ENCODE measurements around the gene CTSA. TPM values are rescaled to one million over a fixed set of nuclear protein-coding genes. Genes with fewer than 3 reads are reported as not detected.
A peak's percentile ranks its signal among the peaks of the same experiment; 100 is the strongest.

Gene CTSA
- total RNA-seq, 1 donor from 2014 or later, result 92.1 TPM

GRCh38 chr20:45946149-45946970, 55.2 kb downstream of the CTSA start:
- Mint-ChIP-seq H3K4me1 (ENCODE audit: low read depth) (no peaks in the 10 kb centered on the region), H3K4me3 (ENCODE audit: low read depth) (no peak overlapping the region), H3K27me3 (no peaks in the 10 kb centered on the region), H3K27ac (no peak overlapping the region), H3K36me3 (ENCODE audit: insufficient read depth) (peaks cover 9% of the 10 kb centered on the region), H3K9me3 (ENCODE audit: low read depth) (no peaks in the 10 kb centered on the region)
- TF ChIP-seq CTCF (IDR thresholded peaks at IDR 0.05; ENCODE audit: unreplicated experiment), result no peak
- DNase-seq (ENCODE audit: low spot score, unreplicated experiment), result no peak

- no peaks in the 10 kb centered on the region for H3K27me3 Mint-ChIP-seq
- DNase-seq (ENCODE audit: low spot score, unreplicated experiment), result no peak
These were observed 56.2 kb downstream of the CTSA start for GRCh38 chr20:45947110-45947866.

GRCh38 chr20:45948261-45948733, 57.2 kb downstream of the CTSA start:
- no peak overlapping the region for H3K4me3 Mint-ChIP-seq (ENCODE audit: low read depth)
- no peak for DNase-seq (ENCODE audit: low spot score, unreplicated experiment)
- no peaks in the 10 kb centered on the region for H3K27me3 Mint-ChIP-seq
- TF ChIP-seq CTCF (IDR thresholded peaks at IDR 0.05; ENCODE audit: unreplicated experiment), result no peak
- H3K4me1 Mint-ChIP-seq (ENCODE audit: low read depth), result no peaks in the 10 kb centered on the region
- H3K36me3 Mint-ChIP-seq (ENCODE audit: insufficient read depth), result peaks cover 12% of the 10 kb centered on the region
- H3K9me3 Mint-ChIP-seq (ENCODE audit: low read depth), result no peaks in the 10 kb centered on the region
- peak overlapping the region; percentile 77 for H3K27ac Mint-ChIP-seq

More at GRCh38 chr20:45947110-45947866, 56.2 kb downstream of the CTSA start:
- H3K4me1 Mint-ChIP-seq (ENCODE audit: low read depth), result no peaks in the 10 kb centered on the region
- no peak for TF ChIP-seq CTCF (IDR thresholded peaks at IDR 0.05; ENCODE audit: unreplicated experiment)
- no peak overlapping the region for H3K27ac Mint-ChIP-seq
- H3K4me3 Mint-ChIP-seq (ENCODE audit: low read depth), result no peak overlapping the region
- H3K36me3 Mint-ChIP-seq (ENCODE audit: insufficient read depth), result peaks cover 12% of the 10 kb centered on the region
- no peaks in the 10 kb centered on the region for H3K9me3 Mint-ChIP-seq (ENCODE audit: low read depth)

Other genes starting within 250 kb of the CTSA start
- gene WFDC11, start 221.1 kb upstream of the CTSA start, total RNA-seq, result not detected in 2 replicates
- not detected in 2 replicates for gene WFDC13, start 189.3 kb upstream of the CTSA start, total RNA-seq
- not detected in 2 replicates for gene WFDC10B, start 186.3 kb upstream of the CTSA start, total RNA-seq
- not detected in 2 replicates for gene SPINT4, start 169.0 kb upstream of the CTSA start, total RNA-seq
- 0.62 and 0.84 TPM in 2 replicates for gene WFDC3, start 99.5 kb upstream of the CTSA start, total RNA-seq
- 29.3 and 33.4 TPM in 2 replicates for gene DNTTIP1, start 99.4 kb upstream of the CTSA start, total RNA-seq
- 63.9 and 69.0 TPM in 2 replicates for gene UBE2C, start 78.7 kb upstream of the CTSA start, total RNA-seq
- gene TNNC2, start 64.0 kb upstream of the CTSA start, total RNA-seq, result 0.67 TPM in 1 of 2 replicates, not detected in the other
- gene SNX21, start 57.5 kb upstream of the CTSA start, total RNA-seq, result 12.2 and 13.1 TPM in 2 replicates
- 23.0 and 23.2 TPM in 2 replicates for gene ACOT8, start 33.9 kb upstream of the CTSA start, total RNA-seq
- 7.6 and 7.9 TPM in 2 replicates for gene ZSWIM3, start 33.7 kb upstream of the CTSA start, total RNA-seq
- 13.3 and 15.1 TPM in 2 replicates for gene ZSWIM1, start 10.1 kb upstream of the CTSA start, total RNA-seq
- 3.6 and 4.2 TPM in 2 replicates for gene SPATA25, start 3.7 kb upstream of the CTSA start, total RNA-seq
- 6.3 and 8.4 TPM in 2 replicates for gene NEURL2, start 127 bp upstream of the CTSA start, total RNA-seq
- 28.6 and 29.6 TPM in 2 replicates for gene PLTP, start 20.8 kb downstream of the CTSA start, total RNA-seq
- gene PCIF1, start 43.3 kb downstream of the CTSA start, total RNA-seq, result 37.8 and 38.2 TPM in 2 replicates
- gene ZNF335, start 80.9 kb downstream of the CTSA start, total RNA-seq, result 27.4 and 28.5 TPM in 2 replicates
- not detected in 2 replicates for gene MMP9, start 117.6 kb downstream of the CTSA start, total RNA-seq
- gene SLC12A5, start 137.9 kb downstream of the CTSA start, total RNA-seq, result 8.5 and 8.8 TPM in 2 replicates
- 52.5 and 58.7 TPM in 2 replicates for gene NCOA5, start 198.6 kb downstream of the CTSA start, total RNA-seq
- gene CD40, start 227.0 kb downstream of the CTSA start, total RNA-seq, result 1.5 and 2.2 TPM in 2 replicates